Measurements from ENCODE around the gene TAGLN.

Gene TAGLN

GRCh38 chr11:117218133-117218915, 19.2 kb downstream of the TAGLN start:
- H3K36me3 ChIP-seq (replicated peaks; ENCODE audit: low read depth, low read length) = peaks cover 37% of the 10 kb centered on the region
- H3K4me3 ChIP-seq (ENCODE audit: low read length) = no peak overlapping the region
- H3K27me3 ChIP-seq (ENCODE audit: low read depth, low read length) = no peaks in the 10 kb centered on the region
- H3K9ac ChIP-seq (ENCODE audit: low read length) = no peak overlapping the region
- H4K20me1 ChIP-seq (ENCODE audit: insufficient read depth, low read length) = no peaks in the 10 kb centered on the region
- H3K9me3 ChIP-seq (ENCODE audit: insufficient read depth, low read length) = no peaks in the 10 kb centered on the region
- H2AFZ ChIP-seq (ENCODE audit: low read depth, low read length) = no peak overlapping the region
- TF ChIP-seq CTCF (IDR thresholded peaks at IDR 0.05; ENCODE audit: low read depth, low read length) (no peak), EZH2phosphoT487 (IDR thresholded peaks at IDR 0.05; ENCODE audit: low read depth) (no peak)
- no peaks in the 10 kb centered on the region for H3K4me1 ChIP-seq (ENCODE audit: low read length)
- no peaks in the 10 kb centered on the region for H3K79me2 ChIP-seq (ENCODE audit: low read length)
- no peak overlapping the region for H3K4me2 ChIP-seq (ENCODE audit: low read length)
- H3K27ac ChIP-seq (ENCODE audit: low read length) = no peak overlapping the region

GRCh38 chr11:117219001-117219400, 19.8 kb downstream of the TAGLN start:
- no peaks in the 10 kb centered on the region for H3K9me3 ChIP-seq (ENCODE audit: insufficient read depth, low read length)
- H3K27ac ChIP-seq (ENCODE audit: low read length) = no peak overlapping the region
- no peaks in the 10 kb centered on the region for H4K20me1 ChIP-seq (ENCODE audit: insufficient read depth, low read length)
- no peak overlapping the region for H3K9ac ChIP-seq (ENCODE audit: low read length)
- no peak overlapping the region for H2AFZ ChIP-seq (ENCODE audit: low read depth, low read length)
- H3K36me3 ChIP-seq (replicated peaks; ENCODE audit: low read depth, low read length) = peaks cover 37% of the 10 kb centered on the region
- no peaks in the 10 kb centered on the region for H3K4me1 ChIP-seq (ENCODE audit: low read length)
- no peak overlapping the region for H3K4me3 ChIP-seq (ENCODE audit: low read length)
- TF ChIP-seq CTCF (IDR thresholded peaks at IDR 0.05; ENCODE audit: low read depth, low read length) (no peak), EZH2phosphoT487 (IDR thresholded peaks at IDR 0.05; ENCODE audit: low read depth) (no peak)
- no peaks in the 10 kb centered on the region for H3K79me2 ChIP-seq (ENCODE audit: low read length)
- H3K27me3 ChIP-seq (ENCODE audit: low read depth, low read length) = no peaks in the 10 kb centered on the region
- no peak overlapping the region for H3K4me2 ChIP-seq (ENCODE audit: low read length)

GRCh38 chr11:117219455-117219854, 20.3 kb downstream of the TAGLN start:
- H2AFZ ChIP-seq (ENCODE audit: low read depth, low read length) = no peak overlapping the region
- H3K4me2 ChIP-seq (ENCODE audit: low read length) = no peak overlapping the region
- H3K9me3 ChIP-seq (ENCODE audit: insufficient read depth, low read length) = no peaks in the 10 kb centered on the region
- no peak overlapping the region for H3K4me3 ChIP-seq (ENCODE audit: low read length)
- H3K36me3 ChIP-seq (replicated peaks; ENCODE audit: low read depth, low read length) = peaks cover 39% of the 10 kb centered on the region
- H3K27me3 ChIP-seq (ENCODE audit: low read depth, low read length) = no peaks in the 10 kb centered on the region
- H3K9ac ChIP-seq (ENCODE audit: low read length) = no peak overlapping the region
- no peaks in the 10 kb centered on the region for H3K79me2 ChIP-seq (ENCODE audit: low read length)
- H4K20me1 ChIP-seq (ENCODE audit: insufficient read depth, low read length) = no peaks in the 10 kb centered on the region
- H3K4me1 ChIP-seq (ENCODE audit: low read length) = no peaks in the 10 kb centered on the region
- no peak overlapping the region for H3K27ac ChIP-seq (ENCODE audit: low read length)
- TF ChIP-seq CTCF (IDR thresholded peaks at IDR 0.05; ENCODE audit: low read depth, low read length) = no peak
- TF ChIP-seq EZH2phosphoT487 (IDR thresholded peaks at IDR 0.05; ENCODE audit: low read depth) = no peak

GRCh38 chr11:117219995-117220394, 20.8 kb downstream of the TAGLN start:
- no peaks in the 10 kb centered on the region for H3K9me3 ChIP-seq (ENCODE audit: insufficient read depth, low read length)
- H3K27ac ChIP-seq (ENCODE audit: low read length) = no peak overlapping the region
- H3K4me1 ChIP-seq (ENCODE audit: low read length) = no peaks in the 10 kb centered on the region
- no peaks in the 10 kb centered on the region for H3K27me3 ChIP-seq (ENCODE audit: low read depth, low read length)
- H3K36me3 ChIP-seq (replicated peaks; ENCODE audit: low read depth, low read length) = peaks cover 36% of the 10 kb centered on the region
- H3K4me2 ChIP-seq (ENCODE audit: low read length) = no peak overlapping the region
- no peak overlapping the region for H3K9ac ChIP-seq (ENCODE audit: low read length)
- H3K79me2 ChIP-seq (ENCODE audit: low read length) = no peaks in the 10 kb centered on the region
- no peak overlapping the region for H2AFZ ChIP-seq (ENCODE audit: low read depth, low read length)
- TF ChIP-seq EZH2phosphoT487 (IDR thresholded peaks at IDR 0.05; ENCODE audit: low read depth) (no peak), CTCF (IDR thresholded peaks at IDR 0.05; ENCODE audit: low read depth, low read length) (no peak)
- H4K20me1 ChIP-seq (ENCODE audit: insufficient read depth, low read length) = no peaks in the 10 kb centered on the region
- no peak overlapping the region for H3K4me3 ChIP-seq (ENCODE audit: low read length)

All from OCI-LY3 (cell line).